ENCODE results near the gene CRHR1.

- TF ChIP-seq CTCF (IDR thresholded peaks at IDR 0.05) (no peak), POLR2A (IDR thresholded peaks at IDR 0.05) (no peak), POLR2AphosphoS5 (IDR thresholded peaks at IDR 0.05) (no peak)
These were observed 32.7 kb upstream of the CRHR1 start for GRCh38 chr17:45751466-45751865.
